ENCODE measurements around the gene SORT1.

DNA sequence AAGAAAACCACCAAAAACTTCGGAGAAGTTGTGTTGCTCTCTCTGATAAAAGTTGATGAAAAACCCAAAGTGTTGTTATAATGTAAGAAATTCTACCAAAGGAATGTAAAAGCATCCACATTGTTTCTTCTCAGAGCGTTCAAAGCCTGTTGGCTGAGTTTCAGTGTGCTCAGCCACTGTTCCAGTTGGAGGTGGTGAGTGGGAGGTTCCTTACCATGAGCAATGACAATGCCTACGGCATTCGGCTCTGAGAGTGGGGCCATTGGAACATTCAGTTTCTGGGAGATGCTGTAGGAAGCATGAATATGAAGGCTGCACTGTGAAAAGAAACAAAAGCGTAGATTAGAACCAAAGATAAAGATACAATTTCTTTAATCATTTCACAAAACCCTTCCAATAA is 70.4 kb downstream of the SORT1 start:
- TF ChIP-seq POLR2AphosphoS5 (IDR thresholded peaks at IDR 0.05) (no peak), CTCF (IDR thresholded peaks at IDR 0.05; ENCODE audit: poor library complexity, severe bottlenecking) (no peak), EZH2 (IDR thresholded peaks at IDR 0.05; ENCODE audit: borderline replicate concordance, insufficient read depth, low read length, poor library complexity, severe bottlenecking) (no peak)
